NOMO-1 (cell line): Measurements from ENCODE around the gene BCKDHB.
A peak's percentile ranks its signal among the peaks of the same experiment; 100 is the strongest.

ENCODE experiments used
- DNase-seq, 2 experiments: peaks; one replicate each; lab custom pipeline; 2025; ENCODE audit not compliant: unreplicated experiment in 2 of 2; lab: John Stamatoyannopoulos, UW

Gene BCKDHB

DNA sequence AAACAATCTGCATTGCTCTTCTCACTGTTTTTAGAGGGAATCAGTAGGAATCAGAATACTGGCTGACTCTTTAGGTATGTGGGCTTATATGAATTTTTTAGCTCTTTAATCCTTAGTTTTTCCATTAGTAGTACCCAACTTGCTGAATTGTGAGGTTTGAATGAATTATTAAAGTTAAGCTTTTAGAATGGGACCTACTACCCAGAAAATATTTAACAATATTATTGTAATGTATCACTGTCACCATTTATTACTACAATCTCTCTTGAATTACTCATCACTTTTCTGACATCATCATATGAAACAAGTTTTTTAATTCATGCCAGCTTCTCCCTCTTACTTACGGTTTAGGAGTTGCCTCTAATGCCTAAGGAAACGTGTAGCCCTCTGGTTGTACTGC lies 212.7 kb downstream of the BCKDHB start:
- no peak for DNase-seq

DNA sequence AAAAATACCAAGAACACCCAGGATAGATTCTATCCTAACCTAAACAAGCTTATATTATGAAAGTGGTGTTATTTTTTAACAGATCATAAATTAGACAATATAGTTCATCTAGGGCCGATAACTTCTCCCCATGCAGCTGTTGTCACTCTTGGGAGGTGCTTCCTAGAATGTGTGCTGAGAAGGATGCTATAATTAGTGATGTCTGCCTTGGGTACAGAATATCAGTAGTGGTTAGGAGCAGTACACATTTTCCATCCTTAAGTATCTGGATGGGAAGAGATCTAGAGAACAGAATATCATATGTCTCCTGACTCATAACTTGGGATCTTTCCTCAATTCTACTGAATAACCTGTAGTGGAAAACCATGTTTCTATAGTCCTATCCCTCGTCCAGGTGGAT lies 214.5 kb downstream of the BCKDHB start:
- DNase-seq, result no peak

DNA sequence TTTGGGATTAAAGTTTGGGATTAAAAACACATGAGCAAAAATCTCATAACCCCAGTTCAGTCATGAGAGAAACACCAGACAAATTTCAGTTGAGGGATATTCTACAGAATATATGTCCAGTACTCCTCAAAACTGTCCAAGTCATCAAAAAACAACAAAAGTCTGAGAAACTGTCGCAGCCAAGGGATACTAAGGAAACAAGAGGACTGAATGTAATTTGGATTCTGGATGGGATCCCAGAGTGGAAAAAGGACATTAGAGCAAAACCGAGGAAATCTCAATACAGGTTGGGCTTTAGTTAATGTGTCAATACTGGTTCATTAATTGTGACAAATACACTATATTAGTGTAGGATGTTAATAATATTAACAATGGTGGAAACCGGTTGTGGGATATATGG lies 219.3 kb downstream of the BCKDHB start:
- DNase-seq, result no peak

DNA sequence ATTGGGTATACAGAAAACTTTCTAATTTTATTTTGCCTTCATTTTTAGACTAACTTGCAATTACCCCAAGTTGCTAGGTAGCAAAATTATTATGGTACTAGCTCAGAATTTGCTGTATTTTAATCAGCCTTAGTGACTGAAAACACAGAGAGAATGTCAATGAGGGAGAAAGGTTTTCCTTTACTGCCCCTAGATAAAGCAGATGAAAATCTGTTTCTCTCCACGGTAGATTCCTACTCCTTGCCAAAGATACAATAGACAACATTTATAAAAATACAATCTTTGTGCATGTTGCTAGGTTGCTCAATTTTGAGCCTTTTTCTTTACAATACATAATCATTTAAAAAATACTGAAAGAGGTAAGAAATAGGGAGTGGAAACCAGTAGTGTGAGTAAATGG lies 222.2 kb downstream of the BCKDHB start:
- no peak for DNase-seq

DNA sequence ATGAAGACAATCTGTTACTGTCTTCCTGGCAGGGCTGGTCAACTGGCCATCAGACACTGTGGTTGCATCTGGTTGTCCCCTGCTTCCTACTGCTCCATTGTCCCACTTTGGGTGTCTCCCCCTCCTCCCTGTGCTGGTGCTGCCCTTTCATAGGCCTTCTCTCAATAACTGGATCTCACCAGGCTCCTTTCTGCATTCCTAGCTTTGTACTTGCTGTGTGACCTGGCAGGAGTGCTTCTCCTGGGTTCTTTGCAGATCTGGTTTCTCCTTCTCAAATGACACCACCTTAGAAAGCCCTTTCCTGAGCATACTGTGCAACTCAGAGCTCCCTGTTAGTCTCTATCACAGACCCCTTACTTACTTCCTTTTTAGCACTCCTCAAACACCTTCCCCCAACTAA lies 223.0 kb downstream of the BCKDHB start:
- no peak for DNase-seq

DNA sequence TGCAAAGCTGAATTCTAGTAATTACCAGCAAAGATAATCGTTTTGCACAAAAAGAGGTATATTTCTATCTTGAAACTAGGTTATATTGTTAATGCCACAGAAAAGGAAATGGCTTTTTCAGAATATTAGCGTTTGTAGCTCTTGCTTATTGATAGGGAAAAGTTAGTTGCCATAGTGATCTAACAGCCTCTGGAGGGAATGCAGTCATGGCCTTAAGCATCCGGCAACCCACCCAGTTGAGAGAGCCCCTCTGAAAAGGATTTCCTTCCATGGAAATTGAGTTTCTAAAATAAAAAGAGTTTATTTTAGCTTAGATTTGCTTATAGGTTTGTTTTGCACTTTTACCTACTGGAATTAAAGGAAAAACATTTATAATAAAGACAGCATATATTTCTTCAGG lies 224.5 kb downstream of the BCKDHB start:
- no peak for DNase-seq

DNA sequence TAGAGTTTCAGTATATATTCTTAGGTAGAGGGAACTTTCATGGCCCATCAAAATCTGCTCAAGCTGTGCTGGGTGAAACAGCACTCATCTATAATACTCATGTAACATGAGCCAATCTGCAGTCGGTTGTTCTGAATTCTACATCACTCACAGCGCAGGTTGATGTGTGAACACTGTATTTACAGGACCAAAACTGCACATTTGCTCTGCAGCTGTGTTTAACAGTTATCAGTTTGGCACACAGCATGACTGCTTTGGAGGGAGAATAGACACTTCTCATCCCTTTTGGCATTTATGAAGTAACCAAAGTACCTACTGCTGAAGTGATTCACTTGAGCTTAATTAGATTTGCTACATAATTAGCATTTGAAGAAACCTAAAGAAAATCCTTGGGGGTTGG lies 225.1 kb downstream of the BCKDHB start:
- DNase-seq, result no peak

DNA sequence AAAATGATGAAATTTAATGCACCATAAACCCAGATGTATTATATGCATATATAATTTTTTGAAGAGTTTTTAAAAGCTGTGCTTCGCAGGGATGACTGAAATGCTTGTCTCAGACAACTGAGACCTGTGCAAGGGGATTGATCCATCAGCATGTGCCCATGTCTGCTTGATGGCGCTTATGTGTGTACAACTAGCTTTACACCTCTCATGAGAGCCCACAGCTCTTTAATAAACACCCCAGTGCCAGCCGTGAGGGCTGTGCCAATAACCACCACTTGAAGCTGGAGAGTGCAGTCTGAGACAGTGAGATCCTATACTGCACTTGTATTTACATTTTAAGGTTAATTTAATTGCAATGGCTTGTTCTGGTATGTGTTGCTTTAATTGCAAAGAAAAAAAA lies 225.5 kb downstream of the BCKDHB start:
- DNase-seq, result no peak

DNA sequence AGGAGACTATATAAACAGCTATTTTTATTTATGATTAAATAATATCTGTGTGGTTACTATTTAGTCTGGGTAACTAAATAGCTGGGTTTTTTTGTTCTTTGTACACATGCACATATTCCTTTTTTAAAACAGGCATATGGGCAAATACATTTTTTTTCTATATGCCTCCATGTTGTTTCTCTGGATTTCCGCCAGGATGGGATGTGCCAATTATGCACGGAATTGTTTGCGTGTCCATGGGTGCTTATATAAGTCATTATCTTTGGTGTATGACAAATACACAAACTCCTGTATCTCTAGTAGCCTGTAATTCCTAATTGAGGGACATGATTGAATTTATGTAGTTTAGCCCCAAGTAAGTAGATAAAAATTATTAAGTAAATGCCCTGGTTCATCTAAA lies 226.9 kb downstream of the BCKDHB start:
- no peak for DNase-seq

DNA sequence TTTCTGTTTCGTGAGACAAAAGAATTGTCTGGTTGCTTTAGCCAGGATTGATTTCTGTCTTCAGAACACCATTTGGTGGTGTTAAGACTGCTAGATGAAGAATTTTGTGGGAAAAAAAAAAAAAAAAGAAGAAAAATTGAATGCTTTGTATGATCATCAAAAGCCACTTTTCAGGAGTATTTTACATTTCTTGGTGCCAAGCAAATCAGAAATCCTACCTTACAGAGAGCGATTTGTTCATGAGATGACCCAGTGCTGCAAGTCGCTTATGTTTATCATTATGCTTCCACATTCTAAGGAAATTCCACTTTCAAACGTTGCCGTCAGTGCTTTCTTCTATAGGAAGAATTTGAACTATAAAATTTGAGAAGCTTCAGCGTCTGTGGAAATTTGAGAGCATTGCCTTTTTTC lies 228.7 kb downstream of the BCKDHB start:
- peak in 1 of 2 experiments; percentile 11 for DNase-seq

DNA sequence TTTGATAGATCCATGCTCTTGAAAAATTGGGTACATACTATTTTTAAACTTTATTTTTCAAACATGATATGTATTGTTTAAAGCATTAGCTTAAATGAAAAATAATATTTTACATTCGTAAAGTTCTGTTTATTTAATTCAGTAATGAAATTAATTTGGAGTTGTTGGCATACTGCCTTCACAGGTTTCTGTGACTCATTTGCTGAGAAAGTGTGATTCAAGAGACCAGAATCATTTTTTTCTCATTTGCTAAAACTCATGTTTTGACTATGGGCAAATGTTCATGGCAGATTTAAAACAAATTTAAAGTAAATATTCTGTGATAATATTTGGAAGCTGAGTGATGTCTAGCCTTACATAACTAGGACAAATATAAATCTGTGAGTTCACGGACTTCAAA lies 230.4 kb downstream of the BCKDHB start:
- no peak for DNase-seq

DNA sequence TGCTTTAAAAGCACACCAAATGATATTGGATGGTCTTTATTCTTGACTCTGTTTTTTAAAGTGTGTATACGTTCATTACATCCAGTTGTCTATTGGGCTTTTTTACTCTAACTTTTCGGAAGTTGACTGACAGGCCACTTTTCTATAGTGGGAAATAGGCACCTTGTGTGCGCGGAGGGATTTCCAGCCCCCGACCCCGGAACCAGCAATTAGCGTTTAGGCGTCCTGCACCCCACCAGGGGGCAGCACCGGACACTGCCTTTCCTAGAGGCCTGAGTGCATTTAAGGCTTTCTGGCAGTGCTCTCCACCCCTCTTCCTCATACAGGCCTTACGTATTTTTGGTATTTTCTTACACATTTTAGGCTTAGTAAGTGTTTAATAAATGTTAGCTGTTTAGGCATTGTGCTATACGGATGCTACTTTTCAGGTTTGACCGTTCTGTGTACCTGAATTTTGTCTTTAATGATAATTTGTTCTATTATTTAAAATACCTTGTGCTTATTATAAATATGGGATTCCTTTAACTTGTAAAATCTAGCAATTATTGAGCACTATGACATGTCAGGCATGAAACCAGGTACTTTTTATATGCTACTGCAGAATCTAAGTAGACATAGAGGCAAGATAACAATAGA lies 231.8 kb downstream of the BCKDHB start:
- DNase-seq, result peak; percentile 52 to 59

DNA sequence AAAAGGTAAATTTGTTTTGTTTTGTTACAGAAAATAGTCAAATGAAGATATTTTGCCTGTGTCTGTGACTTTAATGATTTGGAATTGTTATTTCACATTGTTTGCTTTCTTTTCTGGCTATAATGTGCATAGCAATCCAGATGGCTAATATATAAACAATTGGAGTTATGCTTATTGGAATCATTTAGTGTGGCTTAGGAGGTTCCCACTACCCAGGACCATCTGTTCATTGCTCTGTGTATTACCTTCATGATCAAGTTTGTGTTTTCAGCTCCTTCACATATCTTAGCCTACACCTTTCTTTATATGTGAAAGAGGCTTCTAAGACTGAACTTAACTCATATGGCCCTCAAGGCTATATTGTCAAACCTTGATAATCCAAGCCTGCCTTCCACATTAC lies 232.9 kb downstream of the BCKDHB start:
- no peak for DNase-seq

DNA sequence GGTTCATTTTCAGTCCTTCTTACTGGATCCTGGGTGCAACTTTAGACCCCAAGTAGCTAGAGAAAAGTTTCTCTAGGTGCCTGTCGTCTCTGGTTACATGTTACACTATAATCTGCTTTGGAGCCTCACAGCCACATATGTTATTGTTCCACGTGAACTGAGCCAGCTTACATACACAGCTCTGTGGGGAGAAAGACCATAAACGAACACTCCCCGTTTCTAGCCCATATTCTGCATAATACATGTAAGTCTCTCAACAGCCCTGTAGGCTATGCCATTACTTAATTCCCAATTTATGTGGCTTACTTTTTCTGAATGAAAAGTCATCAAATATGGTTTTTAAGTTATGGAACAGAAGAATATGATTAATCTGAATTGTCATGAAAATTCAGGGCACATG lies 233.8 kb downstream of the BCKDHB start:
- DNase-seq, result no peak

DNA sequence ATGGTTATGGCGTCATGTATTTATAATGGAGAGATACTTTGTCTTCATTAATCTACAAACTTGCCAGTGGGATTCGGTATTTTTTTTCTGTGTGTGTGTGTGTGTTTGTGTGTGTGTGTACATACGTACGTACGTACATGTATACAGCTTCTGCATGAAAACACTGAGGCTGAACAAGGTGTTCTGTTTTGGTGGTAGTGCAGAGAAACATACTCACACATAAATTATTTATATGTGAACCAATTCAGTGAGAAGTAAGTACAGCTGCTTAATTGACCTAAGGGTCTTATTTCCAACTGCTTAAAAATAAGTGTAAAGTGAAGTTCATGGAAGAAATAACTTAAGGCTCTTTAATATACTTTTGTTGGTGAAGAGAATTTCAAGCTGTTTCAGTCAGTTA lies 234.2 kb downstream of the BCKDHB start:
- DNase-seq, result no peak

DNA sequence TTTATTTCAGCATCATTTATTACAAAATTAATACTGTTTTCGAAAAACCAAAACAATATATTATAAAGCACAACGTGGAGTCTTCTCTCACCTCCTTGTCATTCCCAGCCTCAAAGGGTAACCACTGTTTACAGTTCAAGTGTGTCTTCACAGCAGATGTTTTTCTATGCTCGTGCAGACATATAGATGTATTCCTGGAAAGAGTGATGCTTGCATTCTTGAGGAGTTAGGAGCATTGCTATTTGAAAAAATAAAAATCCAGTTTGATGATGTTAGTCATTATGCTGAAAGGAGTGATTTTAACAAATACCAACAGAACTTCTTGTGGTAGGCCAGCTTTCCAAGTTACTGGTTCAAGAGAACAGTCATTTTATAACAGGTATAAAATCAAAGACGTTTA lies 234.9 kb downstream of the BCKDHB start:
- no peak for DNase-seq

DNA sequence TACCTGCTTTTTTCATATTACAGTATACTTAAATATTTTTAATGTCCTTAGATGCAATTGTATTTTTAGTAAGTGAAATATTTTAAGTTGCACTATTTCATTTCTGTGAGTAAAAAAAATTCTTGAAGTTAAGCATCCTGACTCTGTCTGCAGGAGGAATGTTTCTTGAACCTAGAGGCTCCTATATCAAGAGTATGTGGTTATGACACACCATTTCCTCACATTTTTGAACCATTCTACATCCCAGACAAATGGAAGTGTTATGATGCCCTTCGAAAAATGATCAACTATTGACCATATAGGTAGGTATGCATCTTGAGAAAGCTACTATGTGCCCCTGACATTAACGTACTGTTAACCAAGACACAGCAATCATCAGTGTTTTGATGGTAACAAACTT lies 237.0 kb downstream of the BCKDHB start:
- DNase-seq, result no peak

DNA sequence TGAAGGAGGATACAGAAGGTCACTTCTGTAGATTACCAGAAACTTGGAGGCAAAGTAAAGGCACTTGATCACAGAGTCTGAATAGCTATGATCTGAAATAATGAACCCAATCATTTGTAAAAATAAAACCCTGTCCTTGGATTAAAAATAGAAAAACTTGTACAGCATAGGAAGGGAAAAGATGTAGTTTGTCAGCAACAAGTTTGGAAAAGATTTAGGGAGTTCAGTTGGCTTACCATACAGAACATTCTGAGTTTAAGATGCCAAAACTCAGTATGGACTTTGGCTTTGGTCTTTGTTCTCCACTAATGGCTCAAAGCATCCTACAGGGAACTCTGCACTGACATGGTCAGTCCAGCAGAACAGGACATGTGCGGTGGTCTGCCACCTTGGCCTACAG lies 240.6 kb downstream of the BCKDHB start:
- no peak for DNase-seq

DNA sequence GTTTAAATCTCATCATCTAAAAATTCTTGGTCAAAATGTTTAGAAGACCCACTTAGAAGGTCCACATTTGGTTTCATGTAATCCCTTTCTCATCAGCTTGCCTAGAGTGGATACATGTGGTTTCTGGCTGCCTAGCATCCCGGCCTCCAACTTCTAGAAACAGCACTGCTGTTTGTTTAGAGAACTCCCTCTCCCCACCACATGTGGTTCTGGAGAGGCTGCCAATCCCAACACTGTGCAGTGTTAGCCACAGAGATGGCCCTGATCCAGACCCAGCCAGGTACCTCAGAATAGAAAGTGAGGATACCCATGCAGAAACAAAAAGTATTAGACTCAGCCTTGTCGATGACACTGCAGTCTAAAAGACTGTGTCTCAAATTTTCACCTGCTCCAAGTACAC lies 241.8 kb downstream of the BCKDHB start:
- no peak for DNase-seq

DNA sequence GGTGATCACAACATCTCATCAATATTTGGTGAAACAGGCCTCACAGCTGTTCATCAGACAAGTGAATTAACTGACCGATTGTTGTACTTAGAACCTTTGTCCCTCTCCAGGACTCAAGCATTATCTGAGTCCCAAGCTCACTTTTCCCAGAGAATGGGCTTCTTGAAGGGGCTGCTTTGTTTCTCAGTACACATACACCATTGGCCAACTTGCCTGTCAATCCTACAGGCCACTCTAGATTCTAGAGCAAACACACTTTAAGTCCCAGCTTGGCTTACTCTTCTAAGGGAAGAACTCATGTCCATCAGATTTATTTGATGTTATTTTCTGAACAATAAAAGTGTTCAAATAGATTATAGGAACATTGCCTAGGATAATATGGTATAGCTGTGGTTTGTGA lies 249.5 kb downstream of the BCKDHB start:
- DNase-seq, result no peak

DNA sequence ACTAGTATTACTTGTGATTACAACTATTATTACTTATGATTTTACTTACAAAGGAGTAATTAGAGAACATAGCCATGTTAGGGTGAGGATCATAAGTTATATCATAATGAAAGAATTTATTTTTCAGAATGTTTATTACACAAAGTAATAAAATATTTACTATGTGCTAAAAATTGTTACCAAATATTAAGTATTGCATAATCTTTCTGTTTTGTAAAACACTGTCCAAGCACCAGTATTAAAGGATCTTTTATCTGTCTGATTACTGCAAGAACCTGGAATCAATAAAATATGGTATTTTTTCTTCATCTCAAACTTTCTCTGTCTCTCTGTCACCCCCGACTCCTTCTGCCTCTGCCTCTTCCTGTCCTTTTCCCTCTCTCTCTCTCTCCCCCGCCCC lies 250.1 kb downstream of the BCKDHB start:
- no peak for DNase-seq

DNA sequence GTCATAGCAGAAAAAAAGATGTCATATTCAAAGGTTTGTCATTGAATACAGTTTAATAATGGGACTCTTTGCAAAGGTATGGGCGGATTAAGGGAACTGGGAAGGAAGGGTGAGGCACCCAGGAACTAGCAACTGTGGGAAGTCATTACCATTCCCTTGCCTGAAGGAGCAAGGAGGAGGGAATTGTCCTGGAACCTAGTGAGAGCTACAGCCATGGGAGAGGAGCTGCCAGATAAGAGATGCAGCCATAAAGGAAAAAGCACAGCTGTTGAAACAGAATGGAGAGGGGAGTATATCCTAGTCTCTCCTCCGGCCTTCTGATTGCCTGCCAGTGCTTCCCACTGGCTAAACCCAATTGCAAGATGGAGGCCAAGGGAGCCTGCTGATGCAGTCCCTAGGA lies 250.6 kb downstream of the BCKDHB start:
- no peak for DNase-seq

DNA sequence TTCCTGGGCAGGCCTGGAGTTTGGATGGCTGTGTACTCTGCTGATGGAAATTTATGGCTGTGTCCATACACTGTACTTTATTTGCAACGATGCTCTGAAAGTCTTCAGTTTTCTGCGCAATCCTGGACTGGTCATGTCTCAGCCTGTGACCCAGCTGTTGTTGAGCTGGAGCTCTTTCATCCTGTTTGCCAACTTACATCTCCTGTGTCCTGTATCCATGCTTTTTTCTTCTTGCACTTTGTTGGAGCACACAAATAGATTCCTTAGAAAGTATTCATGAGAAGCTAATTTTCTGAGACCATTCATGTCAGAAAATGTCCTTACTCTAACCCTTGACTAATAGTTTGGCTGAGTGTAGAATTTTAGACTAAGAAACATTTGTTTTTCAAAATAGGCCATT lies 251.2 kb downstream of the BCKDHB start:
- no peak for DNase-seq
